ENCODE results near the gene RPS21. TPM values are rescaled to one million over a fixed set of nuclear protein-coding genes. Genes with fewer than 3 reads are reported as not detected.

RPS21 gene
- total and polyA plus RNA-seq, 10 donors: 1,168 to 11,722 (median 3,328) TPM

DNA sequence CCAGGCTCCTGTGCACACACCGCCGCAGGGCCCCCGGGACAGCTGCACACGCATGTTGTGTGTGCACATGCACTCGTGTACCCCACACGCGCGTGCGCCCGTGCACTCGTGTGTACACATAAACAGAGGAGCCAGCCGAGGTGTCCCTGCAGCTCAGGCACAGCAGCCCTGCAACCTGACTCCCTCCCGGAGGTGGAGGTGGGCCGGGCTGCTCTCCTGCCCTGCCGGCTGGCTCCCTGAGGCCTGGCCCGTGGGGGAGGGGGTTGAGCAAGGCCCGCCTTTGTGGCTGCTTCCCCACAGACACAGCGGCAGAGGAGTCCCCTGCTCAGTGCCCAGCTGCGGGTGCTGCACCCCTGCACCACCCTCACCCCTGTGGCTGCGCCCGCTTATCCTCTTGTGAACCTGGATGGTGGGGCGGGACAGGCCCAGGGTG lies 39.8 kb downstream of the RPS21 start:
- 48 to 85% (median 63%) methylated on average over 12 to 22 of the region's 22 CpGs for WGBS, 5 donors
- Histone ChIP-seq H3K9me3 (no peaks in the 10 kb centered on the region), H3K27me3 (replicated peaks in 1 of 7) (peaks cover 0 to 74% (median 20%) of the 10 kb centered on the region in 7 donors), H3K4me1 (no peaks in the 10 kb centered on the region), H3K36me3 (no peaks in the 10 kb centered on the region), H3K27ac (no peak overlapping the region), H3K4me3 (no peak overlapping the region)
- no peak for DNase-seq
- TF ChIP-seq POLR2AphosphoS5 (IDR thresholded peaks at IDR 0.05) (no peak), POLR2A (IDR thresholded peaks at IDR 0.05) (no peak)
- TF ChIP-seq, protein P1, sequence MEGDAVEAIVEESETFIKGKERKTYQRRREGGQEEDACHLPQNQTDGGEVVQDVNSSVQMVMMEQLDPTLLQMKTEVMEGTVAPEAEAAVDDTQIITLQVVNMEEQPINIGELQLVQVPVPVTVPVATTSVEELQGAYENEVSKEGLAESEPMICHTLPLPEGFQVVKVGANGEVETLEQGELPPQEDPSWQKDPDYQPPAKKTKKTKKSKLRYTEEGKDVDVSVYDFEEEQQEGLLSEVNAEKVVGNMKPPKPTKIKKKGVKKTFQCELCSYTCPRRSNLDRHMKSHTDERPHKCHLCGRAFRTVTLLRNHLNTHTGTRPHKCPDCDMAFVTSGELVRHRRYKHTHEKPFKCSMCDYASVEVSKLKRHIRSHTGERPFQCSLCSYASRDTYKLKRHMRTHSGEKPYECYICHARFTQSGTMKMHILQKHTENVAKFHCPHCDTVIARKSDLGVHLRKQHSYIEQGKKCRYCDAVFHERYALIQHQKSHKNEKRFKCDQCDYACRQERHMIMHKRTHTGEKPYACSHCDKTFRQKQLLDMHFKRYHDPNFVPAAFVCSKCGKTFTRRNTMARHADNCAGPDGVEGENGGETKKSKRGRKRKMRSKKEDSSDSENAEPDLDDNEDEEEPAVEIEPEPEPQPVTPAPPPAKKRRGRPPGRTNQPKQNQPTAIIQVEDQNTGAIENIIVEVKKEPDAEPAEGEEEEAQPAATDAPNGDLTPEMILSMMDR (IDR thresholded peaks at IDR 0.05 in 8 of 11, conservative IDR thresholded peaks at IDR 0.05 in 3 of 11): no peak
- intact Hi-C loops (cut with DNase I; ENCODE audit: low total_unique reads): no loop called here

DNA sequence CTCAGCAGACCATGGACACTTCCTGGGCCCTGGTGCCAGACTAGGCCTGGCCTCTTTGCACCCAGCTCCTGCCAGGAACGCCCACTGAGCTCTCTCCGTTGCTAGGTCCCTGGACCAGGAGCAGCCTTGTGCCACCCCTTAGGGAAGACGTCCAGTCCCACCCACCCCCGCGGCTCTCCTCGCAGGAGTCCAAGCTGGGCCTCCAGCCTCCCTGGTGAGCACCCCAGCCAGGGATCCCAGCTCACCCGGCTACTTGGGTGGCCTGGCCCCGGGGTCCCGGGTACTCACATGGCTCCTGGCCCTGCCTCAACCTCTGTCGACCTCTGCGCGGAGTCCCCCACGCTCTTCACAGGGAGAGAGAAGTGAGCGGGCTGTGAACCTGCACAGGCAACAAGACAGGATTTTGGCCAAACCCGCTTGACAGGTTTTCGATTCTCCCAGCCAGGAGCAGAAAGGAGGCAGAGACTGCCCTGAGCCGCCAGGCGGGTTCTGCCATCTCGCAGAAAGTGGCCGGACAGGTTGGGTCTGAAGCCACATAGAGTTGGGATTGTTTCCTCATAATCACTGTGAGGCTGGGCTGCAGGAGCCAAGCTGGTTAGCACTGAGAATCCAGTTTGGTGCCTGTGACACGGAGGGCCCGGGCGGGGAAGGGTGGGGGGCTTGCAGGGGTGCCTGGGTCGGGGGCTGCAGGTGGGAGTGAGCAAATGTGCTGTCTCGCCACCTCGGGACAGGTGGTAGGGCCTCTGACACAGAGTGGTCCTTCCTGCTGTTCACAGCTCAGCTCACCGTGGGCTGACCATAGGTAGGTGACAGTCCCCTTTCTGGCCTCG lies 40.5 kb downstream of the RPS21 start, which contains the start of gene RBBP8NL:
RBBP8NL (minus strand) TSS at position 368 of the 830 bp plus-strand sequence. CDS start 7,892 bp downstream, outside the sequence.
- intact Hi-C loops (cut with DNase I; ENCODE audit: low total_unique reads): no loop called here
- Histone ChIP-seq H3K36me3 (no peaks in the 10 kb centered on the region), H3K4me3 (no peak within 1 kb of the TSS), H3K27ac (no peak within 1 kb of the TSS), H3K9me3 (no peaks in the 10 kb centered on the region), H3K27me3 (replicated peaks in 1 of 7) (peaks cover 0 to 81% (median 20%) of the 10 kb centered on the region in 7 donors), H3K4me1 (no peaks in the 10 kb centered on the region)
- DNase-seq: no peak
- TF ChIP-seq POLR2A (IDR thresholded peaks at IDR 0.05) (no peak), POLR2AphosphoS5 (IDR thresholded peaks at IDR 0.05) (no peak)
- TF ChIP-seq, protein P1 (IDR thresholded peaks at IDR 0.05 in 8 of 11, conservative IDR thresholded peaks at IDR 0.05 in 3 of 11): no peak
- WGBS, 5 donors: 73 to 80% (median 75%) methylated on average over 23 to 28 of the region's 28 CpGs

GRCh38 chr20:62428002-62428372 lies 41.1 kb downstream of the RPS21 start:
- Histone ChIP-seq H3K36me3 (no peaks in the 10 kb centered on the region), H3K27me3 (replicated peaks in 1 of 7) (peaks cover 0 to 82% (median 19%) of the 10 kb centered on the region in 7 donors), H3K27ac (no peak overlapping the region), H3K4me3 (no peak overlapping the region), H3K9me3 (no peaks in the 10 kb centered on the region), H3K4me1 (no peaks in the 10 kb centered on the region)
- DNase-seq: no peak
- TF ChIP-seq, protein P1 (IDR thresholded peaks at IDR 0.05 in 8 of 11, conservative IDR thresholded peaks at IDR 0.05 in 3 of 11): no peak
- TF ChIP-seq POLR2AphosphoS5 (IDR thresholded peaks at IDR 0.05) (no peak), POLR2A (IDR thresholded peaks at IDR 0.05) (no peak)
- 60 to 94% (median 83%) methylated on average over 2 to 10 of the region's 10 CpGs for WGBS, 5 donors
- intact Hi-C loops (cut with DNase I; ENCODE audit: low total_unique reads): no loop called here
